Muscle layer of colon (tissue), 2 donors: ENCODE results near the gene KIAA0586.
A peak's percentile ranks its signal among the peaks of the same experiment; 100 is the strongest.
"Not testable (repeated sequence)": the region's sequence is repeated elsewhere in the genome, so short reads cannot be mapped to it uniquely, and the experiment has no call there.

ENCODE experiments used
- H3K27ac ChIP-seq: one replicate; pipeline ENCODE4 v1.7.0; 2013; ENCODE audit warnings: low read depth, mild to moderate bottlenecking, low read length, moderate library complexity
- H3K27me3 ChIP-seq, 2 donors: one replicate each; pipeline ENCODE4 v1.7.0; 2013; ENCODE audit warnings: low read length in 2 of 2, mild to moderate bottlenecking in 2 of 2; ENCODE audit not compliant: insufficient read depth in 2 of 2, control insufficient read depth in 1 of 2
- H3K36me3 ChIP-seq: one replicate; pipeline ENCODE4 v1.7.0; 2013; ENCODE audit warnings: mild to moderate bottlenecking, low read length; ENCODE audit not compliant: insufficient read depth
- H3K4me1 ChIP-seq: one replicate; pipeline ENCODE4 v1.7.0; 2013; ENCODE audit warnings: mild to moderate bottlenecking, low read length; ENCODE audit not compliant: insufficient read depth
- H3K4me3 ChIP-seq, 2 donors: one replicate each; pipeline ENCODE4 v1.7.0; 2013; ENCODE audit warnings: low read length in 2 of 2, low read depth in 1 of 2, mild to moderate bottlenecking in 1 of 2, moderate library complexity in 1 of 2
- H3K9ac ChIP-seq: one replicate; pipeline ENCODE4 v1.7.0; 2013; ENCODE audit warnings: low read length
- H3K9me3 ChIP-seq: one replicate; pipeline ENCODE4 v1.7.0; 2013; ENCODE audit warnings: mild to moderate bottlenecking, low read length
- donor health status: abdominal sarcoma.
- donor health status: Adenocarcinoma of cecum.

KIAA0586 gene

DNA sequence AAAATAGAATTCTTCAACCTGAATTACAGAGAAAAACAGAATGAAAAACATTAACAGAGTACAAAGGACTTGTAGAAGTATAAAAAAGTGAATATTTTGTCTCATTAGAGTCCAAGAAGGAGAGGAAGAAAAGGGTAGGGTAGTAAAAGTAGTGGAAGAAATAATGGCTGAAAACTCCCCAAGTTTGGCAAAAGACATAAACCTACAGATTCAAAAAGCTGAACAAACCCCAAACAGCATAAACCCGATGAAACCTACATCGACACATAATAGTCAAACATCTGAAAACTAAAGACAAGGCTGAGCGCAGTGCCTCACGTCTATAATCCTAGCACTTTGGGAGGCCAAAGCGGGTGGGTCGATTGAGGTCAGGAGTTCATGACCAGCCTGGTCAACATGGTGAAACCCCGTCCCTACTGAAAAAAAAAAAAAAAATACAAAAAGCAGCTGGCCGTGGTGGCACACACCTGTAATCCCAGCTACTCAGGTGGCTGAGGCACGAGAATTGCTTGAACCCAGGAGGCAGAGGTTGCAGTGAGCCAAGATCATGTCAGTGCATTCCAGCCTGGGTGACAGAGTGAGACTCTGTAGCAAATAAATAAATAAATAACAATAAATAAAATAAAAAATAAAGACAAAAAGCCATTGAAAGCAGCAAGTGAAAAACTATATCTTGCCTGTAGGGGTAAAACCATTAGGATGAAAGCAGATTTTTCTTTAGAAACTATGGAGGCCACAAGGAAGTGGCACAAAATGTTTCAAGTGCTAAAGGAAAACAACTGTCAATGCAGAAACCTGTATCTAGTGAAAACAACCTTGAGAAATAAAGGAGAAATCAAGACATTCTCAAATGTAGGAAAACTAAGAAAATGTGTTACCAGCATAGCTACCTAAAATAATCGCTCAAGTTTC lies 11.6 kb upstream of the KIAA0586 start:
- Histone ChIP-seq H3K9ac (no peak overlapping the region), H3K4me1 (no peaks in the 10 kb centered on the region), H3K9me3 (no peaks in the 10 kb centered on the region), H3K27me3 (no peaks in the 10 kb centered on the region), H3K36me3 (peaks cover 16% of the 10 kb centered on the region), H3K4me3 (no peak overlapping the region), H3K27ac (no peak overlapping the region)

DNA sequence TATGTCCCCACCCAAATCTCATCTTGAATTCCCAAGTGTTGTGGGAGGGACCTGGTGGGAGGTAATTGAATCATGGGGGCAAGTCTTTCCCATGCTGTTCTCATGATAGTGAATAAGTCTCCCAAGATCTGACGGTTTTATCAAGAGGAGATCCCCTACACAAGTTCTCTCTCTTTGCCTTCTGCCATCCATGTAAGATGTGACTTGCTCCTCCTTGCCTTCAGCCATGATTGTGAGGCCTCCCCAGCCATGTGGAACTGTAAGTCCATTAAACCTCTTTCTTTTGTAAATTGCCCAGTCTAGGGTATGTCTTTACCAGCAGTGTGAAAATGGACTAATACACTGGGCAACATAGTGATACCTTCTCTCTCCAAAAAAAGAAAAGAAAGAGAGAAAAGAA lies 10.6 kb upstream of the KIAA0586 start:
- H3K4me1 ChIP-seq, H3K9ac ChIP-seq, H3K4me3 ChIP-seq, H3K27me3 ChIP-seq, H3K9me3 ChIP-seq, H3K27ac ChIP-seq: not testable (repeated sequence)
- peaks cover 16% of the 10 kb centered on the region for H3K36me3 ChIP-seq

DNA sequence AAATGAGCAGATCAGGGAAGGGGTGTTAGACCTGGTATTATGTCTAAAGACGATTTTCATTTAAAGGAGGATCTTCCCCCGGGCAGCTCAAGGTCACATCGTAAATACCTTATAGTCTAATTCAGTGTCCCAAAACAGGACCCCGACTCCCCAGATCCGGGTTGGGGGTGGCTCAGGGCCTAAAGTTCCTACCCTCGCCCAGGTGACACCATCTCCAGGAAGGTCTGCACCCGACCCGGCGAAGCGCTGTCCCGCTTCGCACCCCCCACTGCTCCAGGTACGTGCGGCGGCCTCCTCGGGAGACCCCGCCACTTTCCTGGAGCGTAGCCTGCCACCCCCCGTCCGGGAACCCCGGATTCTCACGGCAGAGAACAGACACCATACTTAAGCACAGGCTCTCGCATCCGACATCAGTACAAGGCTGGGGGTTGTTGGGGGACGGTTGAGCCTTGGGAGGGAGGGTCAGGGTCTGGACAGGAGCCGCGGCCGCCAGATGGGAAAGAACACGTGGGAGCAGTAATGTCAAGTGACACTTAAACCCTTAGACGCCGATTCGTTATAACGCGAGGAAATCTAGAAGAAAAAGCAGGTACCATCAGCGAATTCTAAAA lies 744 bp upstream of the KIAA0586 start:
- H3K27ac ChIP-seq, result peak overlapping the region; percentile 98
- no peaks in the 10 kb centered on the region for H3K27me3 ChIP-seq
- peak overlapping the region; percentile 67 for H3K9ac ChIP-seq
- peaks cover 10% of the 10 kb centered on the region for H3K36me3 ChIP-seq
- H3K9me3 ChIP-seq, result no peaks in the 10 kb centered on the region
- H3K4me1 ChIP-seq, result peaks cover 16% of the 10 kb centered on the region
- H3K4me3 ChIP-seq, result peak overlapping the region; percentile 93 to 94

GRCh38 chr14:58428118-58428683 lies 682 bp downstream of the KIAA0586 start:
- peak overlapping the region; percentile 67 for H3K9ac ChIP-seq
- no peaks in the 10 kb centered on the region for H3K27me3 ChIP-seq
- H3K9me3 ChIP-seq, result no peaks in the 10 kb centered on the region
- H3K36me3 ChIP-seq, result peaks cover 8% of the 10 kb centered on the region
- peak overlapping the region; percentile 98 for H3K27ac ChIP-seq
- H3K4me1 ChIP-seq, result peaks cover 16% of the 10 kb centered on the region
- peak overlapping the region; percentile 93 to 94 for H3K4me3 ChIP-seq

DNA sequence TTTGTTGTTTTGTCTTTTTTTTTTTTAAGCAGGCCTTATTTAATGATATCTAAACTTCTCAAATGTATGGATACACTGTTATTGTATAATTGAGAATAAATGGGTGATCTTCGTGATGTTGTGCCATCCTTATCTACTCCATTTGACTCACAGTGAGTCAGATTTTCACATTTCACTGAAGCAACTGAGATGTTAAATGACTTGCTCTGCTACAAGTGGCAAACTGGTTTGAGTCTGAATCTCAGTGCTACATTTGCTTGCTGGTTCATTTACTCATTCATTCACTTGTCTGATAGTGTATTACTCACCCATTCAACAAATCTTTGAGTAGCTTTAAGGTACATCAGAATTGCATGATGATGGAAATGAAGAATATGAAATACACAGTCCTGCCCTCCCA lies 2.6 kb downstream of the KIAA0586 start:
- H3K9me3 ChIP-seq, result no peaks in the 10 kb centered on the region
- no peaks in the 10 kb centered on the region for H3K27me3 ChIP-seq
- H3K9ac ChIP-seq, result no peak overlapping the region
- H3K36me3 ChIP-seq, result no peaks in the 10 kb centered on the region
- H3K4me1 ChIP-seq, result peaks cover 16% of the 10 kb centered on the region
- no peak overlapping the region for H3K27ac ChIP-seq
- no peak overlapping the region for H3K4me3 ChIP-seq

- Histone ChIP-seq H3K27ac (no peak overlapping the region), H3K36me3 (peaks cover 22% of the 10 kb centered on the region), H3K4me1 (no peaks in the 10 kb centered on the region)
Measured at GRCh38 chr14:58439476-58439875, 12.0 kb downstream of the KIAA0586 start.

DNA sequence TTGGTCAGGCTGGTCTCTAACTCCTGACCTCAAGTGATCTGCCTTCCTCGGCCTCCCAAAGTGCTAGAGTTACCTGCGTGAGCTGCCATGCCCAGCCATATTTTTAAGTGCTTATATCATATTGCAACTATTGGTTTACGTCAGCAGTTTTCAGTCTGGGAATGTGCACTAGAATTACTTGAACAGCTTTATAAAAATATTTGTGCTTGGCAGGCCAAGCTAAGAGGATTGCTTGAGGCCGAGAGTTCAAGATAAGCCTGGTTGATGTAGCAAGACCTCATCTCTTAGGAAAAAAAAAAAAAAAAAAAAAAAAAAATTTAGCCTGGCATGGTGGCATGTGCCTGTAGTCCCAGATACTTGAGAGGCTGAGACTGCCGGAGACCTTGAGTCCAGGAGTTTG lies 17.1 kb downstream of the KIAA0586 start:
- Histone ChIP-seq H3K9ac (no peak overlapping the region), H3K27ac (no peak overlapping the region), H3K4me1 (no peaks in the 10 kb centered on the region), H3K4me3 (no peak overlapping the region), H3K36me3 (peaks cover 24% of the 10 kb centered on the region), H3K9me3 (no peaks in the 10 kb centered on the region), H3K27me3 (no peaks in the 10 kb centered on the region)

More at GRCh38 chr14:58439476-58439875, 12.0 kb downstream of the KIAA0586 start:
- Histone ChIP-seq H3K9me3 (no peaks in the 10 kb centered on the region), H3K9ac (no peak overlapping the region), H3K4me3 (no peak overlapping the region), H3K27me3 (no peaks in the 10 kb centered on the region)

- no peak overlapping the region for H3K27ac ChIP-seq
- peaks cover 15% of the 10 kb centered on the region for H3K36me3 ChIP-seq
- H3K9ac ChIP-seq, result no peak overlapping the region
- H3K4me1 ChIP-seq, result no peaks in the 10 kb centered on the region
- H3K4me3 ChIP-seq, result no peak overlapping the region
- no peaks in the 10 kb centered on the region for H3K9me3 ChIP-seq
- no peaks in the 10 kb centered on the region for H3K27me3 ChIP-seq
Measured at GRCh38 chr14:58455593-58456265, 28.2 kb downstream of the KIAA0586 start.

- Histone ChIP-seq H3K36me3 (peaks cover 11% of the 10 kb centered on the region), H3K27ac (no peak overlapping the region), H3K9me3 (no peaks in the 10 kb centered on the region), H3K4me1 (no peaks in the 10 kb centered on the region), H3K9ac (no peak overlapping the region), H3K4me3 (no peak overlapping the region), H3K27me3 (no peaks in the 10 kb centered on the region)
Measured at GRCh38 chr14:58460772-58461171, 33.3 kb downstream of the KIAA0586 start.

- Histone ChIP-seq H3K9me3 (no peaks in the 10 kb centered on the region), H3K9ac (no peak overlapping the region), H3K4me3 (no peak overlapping the region), H3K4me1 (no peaks in the 10 kb centered on the region), H3K36me3 (peaks cover 19% of the 10 kb centered on the region), H3K27me3 (no peaks in the 10 kb centered on the region), H3K27ac (no peak overlapping the region)
Measured at GRCh38 chr14:58463147-58463546, 35.6 kb downstream of the KIAA0586 start.

GRCh38 chr14:58464652-58465051 lies 37.1 kb downstream of the KIAA0586 start:
- Histone ChIP-seq H3K4me3 (no peak overlapping the region), H3K27ac (no peak overlapping the region), H3K9ac (no peak overlapping the region), H3K36me3 (peaks cover 29% of the 10 kb centered on the region), H3K4me1 (no peaks in the 10 kb centered on the region), H3K27me3 (no peaks in the 10 kb centered on the region), H3K9me3 (no peaks in the 10 kb centered on the region)
